AG04450 (cell line): ENCODE data around the gene MOV10L1. TPM values are rescaled to one million over a fixed set of nuclear protein-coding genes. Genes with fewer than 3 reads are reported as not detected.

ENCODE experiments used
- CTCF ChIA-PET: fragments of 300-600, 350-600 bp; formaldehyde crosslinking; extraction: SDS; loops from one replicate; lab custom pipeline; 2022; ENCODE audit warnings: antibody characterized with exemption, inconsistent platforms; lab: Charles Lee
- POLR2A ChIA-PET: fragments of 350-600 bp; formaldehyde crosslinking; extraction: SDS; loops from one replicate; lab custom pipeline; 2021; ENCODE audit warnings: antibody characterized with exemption, inconsistent platforms; lab: Yijun Ruan, JAX
- DNase-seq: peaks from one replicate; pipeline ENCODE4 v3.0.0-alpha.2; 2011; ENCODE audit warnings: low read depth, low spot score
- H3K27ac ChIP-seq: one replicate; pipeline ENCODE4 v1.5.1; 2012; ENCODE audit warnings: low read depth, low read length, control low read depth
- H3K27me3 ChIP-seq: one replicate; pipeline ENCODE4 v1.6.0; 2012; ENCODE audit warnings: low read length; ENCODE audit not compliant: control insufficient read depth, insufficient read depth
- H3K4me3 ChIP-seq: 2 replicates; pipeline ENCODE4 v1.5.1; 2011; ENCODE audit warnings: mild to moderate bottlenecking, low read depth, low read length, control low read depth
- H3K9me3 ChIP-seq: 2 replicates; pipeline ENCODE4 v1.5.1; 2012; ENCODE audit warnings: low read length; ENCODE audit not compliant: control insufficient read depth, insufficient read depth
- CTCF ChIP-seq: IDR thresholded peaks from 2 replicates; pipeline ENCODE4 v1.5.1; 2011; ENCODE audit warnings: low read depth, low read length, control low read depth, inconsistent platforms
- polyA plus RNA-seq: library from polyadenylated mRNA; depleted of rRNA; stranded (reverse); fragments of >200 nt; gene quantifications from 2 replicates; pipeline ENCODE4 v1.2.3, GENCODE V29; 2011

The MOV10L1 gene
- polyA plus RNA-seq, 1 experiment: 4.2 TPM

- Histone ChIP-seq H3K27ac (no peak overlapping the region), H3K9me3 (peaks cover 3% of the 10 kb centered on the region; the same call in 1 of the 2 replicates), H3K4me3 (no peak overlapping the region), H3K27me3 (peaks cover 16% of the 10 kb centered on the region)
- no peak for DNase-seq
- no peak for TF ChIP-seq CTCF
- CTCF ChIA-PET: no interaction called here
- POLR2A ChIA-PET: no interaction called here
These were observed 82.2 kb downstream of the MOV10L1 start for GRCh38 chr22:50171965-50172421.

GRCh38 chr22:50173311-50173982, 83.6 kb downstream of the MOV10L1 start:
- Histone ChIP-seq H3K4me3 (no peak overlapping the region), H3K27me3 (peaks cover 16% of the 10 kb centered on the region), H3K9me3 (peaks cover 8% of the 10 kb centered on the region; the same call in 1 of the 2 replicates), H3K27ac (no peak overlapping the region)
- no peak for DNase-seq
- no peak for TF ChIP-seq CTCF
- CTCF ChIA-PET: no interaction called here
- POLR2A ChIA-PET: no interaction called here

GRCh38 chr22:50173983-50174355, 84.2 kb downstream of the MOV10L1 start:
- peaks cover 14% of the 10 kb centered on the region for H3K27me3 ChIP-seq
- CTCF ChIA-PET: no interaction called here
- H3K27ac ChIP-seq: no peak overlapping the region
- H3K9me3 ChIP-seq: peaks cover 13% of the 10 kb centered on the region; the same call in 1 of the 2 replicates
- no peak overlapping the region for H3K4me3 ChIP-seq
- DNase-seq: no peak
- POLR2A ChIA-PET: no interaction called here
- TF ChIP-seq CTCF: no peak

- DNase-seq: no peak
- Histone ChIP-seq H3K27ac (no peak overlapping the region), H3K9me3 (peaks cover 13% of the 10 kb centered on the region; the same call in 1 of the 2 replicates), H3K27me3 (peaks cover 10% of the 10 kb centered on the region), H3K4me3 (no peak overlapping the region)
- ChIA-PET POLR2A (no interaction called here), CTCF (no interaction called here)
- TF ChIP-seq CTCF: no peak
These were observed 84.8 kb downstream of the MOV10L1 start for GRCh38 chr22:50174382-50175190.

GRCh38 chr22:50175191-50175461, 85.3 kb downstream of the MOV10L1 start:
- H3K4me3 ChIP-seq: no peak overlapping the region
- no peak for TF ChIP-seq CTCF
- no peak for DNase-seq
- H3K9me3 ChIP-seq: peaks cover 13% of the 10 kb centered on the region; the same call in 1 of the 2 replicates
- H3K27me3 ChIP-seq: peaks cover 10% of the 10 kb centered on the region
- ChIA-PET CTCF (no interaction called here), POLR2A (no interaction called here)
- no peak overlapping the region for H3K27ac ChIP-seq
